Bronchial smooth muscle cell (primary cell): Measurements from ENCODE around the gene ZFP30. TPM values are rescaled to one million over a fixed set of nuclear protein-coding genes. Genes with fewer than 3 reads are reported as not detected.

Source experiments
- total RNA-seq: library from RNA; depleted of rRNA; stranded (reverse); fragments of >200 nt; gene quantifications from 2 replicates; pipeline ENCODE4 v1.2.1, GENCODE V29; 2014

The ZFP30 gene
- total RNA-seq: 10.9 and 18.3 TPM in 2 replicates

DNA sequence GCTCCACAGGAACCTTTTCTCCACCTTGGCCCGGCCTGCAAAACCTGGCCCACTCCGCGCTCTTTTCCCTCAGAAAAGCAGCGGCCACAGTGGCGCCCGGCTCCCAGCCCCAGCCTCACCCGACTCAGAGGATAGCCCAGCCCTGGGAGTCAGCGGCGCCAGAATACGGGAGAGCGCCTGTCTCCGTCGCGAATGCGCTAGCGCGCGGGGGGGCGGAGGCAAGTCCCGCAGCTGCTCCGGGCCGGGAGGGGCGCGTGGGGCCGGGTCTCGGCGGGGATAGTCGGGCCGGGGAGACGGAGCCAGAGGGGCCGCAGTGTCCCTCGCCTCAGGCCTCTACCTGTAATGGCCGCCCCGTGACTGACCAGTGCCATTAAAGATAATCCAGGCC is at the start of gene ZFP30:
Gene ZFP30 (minus strand): TSS at position 165 of the 388 bp plus-strand sequence. CDS start 7,643 bp downstream, outside the sequence.

DNA sequence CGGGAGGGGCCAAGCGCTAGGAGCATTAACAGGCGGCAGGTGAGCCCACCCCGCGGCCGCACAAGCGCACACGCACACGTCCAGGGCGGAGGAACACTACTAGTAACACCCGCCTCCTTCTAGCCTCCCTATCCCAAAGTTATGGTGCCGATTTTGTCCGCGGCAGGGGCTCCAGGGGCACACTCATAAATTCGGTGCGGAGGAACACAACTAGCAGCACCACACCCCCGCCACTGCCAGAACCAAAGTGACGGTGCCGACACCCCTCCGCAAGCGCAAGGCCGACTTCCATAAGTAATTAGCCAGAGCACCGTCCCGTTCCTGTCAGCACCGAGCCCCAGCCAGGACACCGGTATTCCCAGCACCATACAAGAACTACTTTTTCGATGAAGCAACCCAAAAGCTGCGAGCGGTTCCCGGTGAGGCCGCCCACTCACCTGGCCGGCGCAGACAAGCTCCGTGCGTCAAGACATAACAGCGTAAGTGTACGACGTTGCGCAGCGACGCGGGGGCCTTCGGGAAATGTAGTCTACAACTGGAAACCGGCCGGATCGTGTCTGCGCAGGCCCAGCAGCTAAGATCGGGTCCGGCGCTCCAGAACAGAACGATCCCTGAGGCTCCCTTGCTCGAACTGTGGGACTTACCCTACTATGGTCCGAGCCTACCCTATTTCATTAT is 60.8 kb downstream of the ZFP30 start, which contains the start of the genes ZNF540 and ZNF571:
Gene ZNF540 (plus strand): TSS at position 573 of the 678 bp plus-strand sequence. CDS start 3,572 bp downstream, outside the sequence.
Gene ZNF571 (minus strand): TSS at position 489 of the 678 bp plus-strand sequence. CDS start 8,116 bp downstream, outside the sequence.

Other genes starting within 250 kb of the ZFP30 start
- gene ZNF569, start 188.0 kb downstream of the ZFP30 start, total RNA-seq: 5.0 and 5.8 TPM in 2 replicates
- 8.7 and 9.9 TPM in 2 replicates for gene ZNF570, start 186.1 kb downstream of the ZFP30 start, total RNA-seq
- gene ZNF793, start 148.5 kb downstream of the ZFP30 start, total RNA-seq: 1.3 and 2.7 TPM in 2 replicates
- gene ZNF571, start 60.7 kb downstream of the ZFP30 start, total RNA-seq: 3.3 and 5.3 TPM in 2 replicates
- gene ZNF540, start 60.6 kb downstream of the ZFP30 start, total RNA-seq: 0.95 and 1.0 TPM in 2 replicates
- 5.2 and 7.5 TPM in 2 replicates for gene ZNF607, start 64.3 kb upstream of the ZFP30 start, total RNA-seq
- 4.8 and 9.9 TPM in 2 replicates for gene ZNF573, start 124.1 kb upstream of the ZFP30 start, total RNA-seq